Neural cell (in vitro differentiated cells): ENCODE results near the gene RBM14. TPM values are rescaled to one million over a fixed set of nuclear protein-coding genes. Genes with fewer than 3 reads are reported as not detected.
A peak's percentile ranks its signal among the peaks of the same experiment; 100 is the strongest.

Experiments
- H2AFZ ChIP-seq: fragments of 200-600, 300-800 bp; sonication (generic), shearing (Covaris generic); 2 replicates; pipeline ENCODE4 v1.6.0; 2014; ENCODE audit warnings: low read depth, mild to moderate bottlenecking, antibody characterized with exemption, low read length, moderate library complexity
- H3F3A ChIP-seq: fragments of 200-600 bp; shearing (Covaris generic); 2 replicates; pipeline ENCODE4 v1.6.1; 2016; ENCODE audit warnings: mild to moderate bottlenecking, moderate library complexity, mixed read lengths, antibody characterized with exemption, low read length; ENCODE audit not compliant: insufficient read depth, poor library complexity, severe bottlenecking
- H3K27ac ChIP-seq: fragments of 200-600, 300-800 bp; sonication (generic), shearing (Covaris generic); 2 replicates; pipeline ENCODE4 v1.5.1; 2014; ENCODE audit warnings: mild to moderate bottlenecking, low read length, moderate library complexity
- H3K27me3 ChIP-seq: fragments of 300-800, 200-600 bp; sonication (generic), shearing (Covaris generic); 2 replicates; pipeline ENCODE4 v1.6.0; 2014; ENCODE audit warnings: mild to moderate bottlenecking, low read depth, low read length, moderate library complexity; ENCODE audit not compliant: insufficient read depth
- H3K36me3 ChIP-seq: fragments of 300-800, 200-600 bp; sonication (generic), shearing (Covaris generic); 2 replicates; pipeline ENCODE4 v1.5.1; 2014; ENCODE audit warnings: mild to moderate bottlenecking, antibody characterized with exemption, low read length, moderate library complexity; ENCODE audit not compliant: insufficient read depth
- H3K4me2 ChIP-seq: fragments of 300-800, 200-600 bp; sonication (generic), shearing (Covaris generic); 2 replicates; pipeline ENCODE4 v1.6.0; 2014; ENCODE audit warnings: mild to moderate bottlenecking, low read length
- H3K4me3 ChIP-seq: fragments of 300-800, 200-600 bp; sonication (generic), shearing (Covaris generic); 2 replicates; pipeline ENCODE4 v1.5.1; 2014; ENCODE audit warnings: mild to moderate bottlenecking, low read length, moderate library complexity
- H3K79me2 ChIP-seq: fragments of 200-600 bp; shearing (Covaris generic); replicated peaks from 2 replicates; pipeline ENCODE4 v1.6.0; 2014; ENCODE audit warnings: mild to moderate bottlenecking, low read length, moderate library complexity; ENCODE audit not compliant: insufficient read depth
- H3K9ac ChIP-seq: fragments of 300-800, 200-600 bp; sonication (generic), shearing (Covaris generic); 2 replicates; pipeline ENCODE4 v1.6.1; 2016; ENCODE audit warnings: mild to moderate bottlenecking, low read length, mixed read lengths
- H3K9me2 ChIP-seq: fragments of 200-600 bp; shearing (Covaris generic); 2 replicates; pipeline ENCODE4 v1.6.1; 2016; ENCODE audit warnings: mild to moderate bottlenecking, low read length, mixed read lengths; ENCODE audit not compliant: insufficient read depth
- H3K9me3 ChIP-seq: fragments of 200-600, 300-800 bp; sonication (generic), shearing (Covaris generic); 2 replicates; pipeline ENCODE4 v1.6.1; 2016; ENCODE audit warnings: mild to moderate bottlenecking, mixed run types, low read length, moderate library complexity, mixed read lengths
- H4K20me1 ChIP-seq: fragments of 200-600 bp; shearing (Covaris generic); 2 replicates; pipeline ENCODE4 v1.6.1; 2016; ENCODE audit warnings: mild to moderate bottlenecking, mixed run types; ENCODE audit not compliant: insufficient read depth
- EP300 ChIP-seq: fragments of 450-650 bp; conservative IDR thresholded peaks from 2 replicates; pipeline ENCODE4 v1.6.1; 2014; ENCODE audit warnings: antibody characterized with exemption, mild to moderate bottlenecking, moderate library complexity; ENCODE audit not compliant: poor library complexity, severe bottlenecking
- EZH2 ChIP-seq: fragments of 200-600, 300-800 bp; shearing (Covaris generic), sonication (generic); IDR thresholded peaks from 2 replicates; pipeline ENCODE4 v1.6.1; 2014; ENCODE audit warnings: antibody characterized with exemption, low read length, borderline replicate concordance, mild to moderate bottlenecking; ENCODE audit not compliant: insufficient read depth, poor library complexity, severe bottlenecking
- MXI1 ChIP-seq: fragments of 450-650 bp; conservative IDR thresholded peaks from 2 replicates; pipeline ENCODE4 v1.6.1; 2014; ENCODE audit warnings: antibody characterized with exemption, mild to moderate bottlenecking; ENCODE audit not compliant: poor library complexity, severe bottlenecking
- POLR2AphosphoS5 ChIP-seq: IDR thresholded peaks from 2 replicates; pipeline ENCODE4 v1.6.1; 2012
- RAD21 ChIP-seq: fragments of 450-650 bp; conservative IDR thresholded peaks from 2 replicates; pipeline ENCODE4 v1.6.1; 2014; ENCODE audit warnings: antibody characterized with exemption, mild to moderate bottlenecking, moderate library complexity
- SMC3 ChIP-seq: fragments of 450-650 bp; conservative IDR thresholded peaks from 2 replicates; pipeline ENCODE4 v1.6.1; 2014; ENCODE audit warnings: antibody characterized with exemption, mild to moderate bottlenecking, moderate library complexity; ENCODE audit not compliant: poor library complexity
- TAF1 ChIP-seq: IDR thresholded peaks from 2 replicates; pipeline ENCODE4 v1.6.1; 2012; ENCODE audit warnings: low read depth
- polyA plus RNA-seq: library from polyadenylated mRNA; depleted of rRNA; stranded (reverse); fragments of >200 nt; gene quantifications from 2 replicates; pipeline ENCODE4 v1.2.3, GENCODE V29; 2014
- TF ChIP-seq, protein P1 (sequence below): fragments of 450-650 bp; IDR thresholded peaks from 2 replicates; pipeline ENCODE4 v1.5.1; 2014; ENCODE audit warnings: antibody characterized with exemption, mild to moderate bottlenecking, moderate library complexity; ENCODE audit not compliant: poor library complexity, severe bottlenecking
- TF ChIP-seq, protein P2 (sequence below): IDR thresholded peaks from 2 replicates; pipeline ENCODE4 v1.6.1; 2012; ENCODE audit warnings: borderline replicate concordance

Gene RBM14
- polyA plus RNA-seq, 1 donor from 2014 or later = 43.0 TPM

DNA sequence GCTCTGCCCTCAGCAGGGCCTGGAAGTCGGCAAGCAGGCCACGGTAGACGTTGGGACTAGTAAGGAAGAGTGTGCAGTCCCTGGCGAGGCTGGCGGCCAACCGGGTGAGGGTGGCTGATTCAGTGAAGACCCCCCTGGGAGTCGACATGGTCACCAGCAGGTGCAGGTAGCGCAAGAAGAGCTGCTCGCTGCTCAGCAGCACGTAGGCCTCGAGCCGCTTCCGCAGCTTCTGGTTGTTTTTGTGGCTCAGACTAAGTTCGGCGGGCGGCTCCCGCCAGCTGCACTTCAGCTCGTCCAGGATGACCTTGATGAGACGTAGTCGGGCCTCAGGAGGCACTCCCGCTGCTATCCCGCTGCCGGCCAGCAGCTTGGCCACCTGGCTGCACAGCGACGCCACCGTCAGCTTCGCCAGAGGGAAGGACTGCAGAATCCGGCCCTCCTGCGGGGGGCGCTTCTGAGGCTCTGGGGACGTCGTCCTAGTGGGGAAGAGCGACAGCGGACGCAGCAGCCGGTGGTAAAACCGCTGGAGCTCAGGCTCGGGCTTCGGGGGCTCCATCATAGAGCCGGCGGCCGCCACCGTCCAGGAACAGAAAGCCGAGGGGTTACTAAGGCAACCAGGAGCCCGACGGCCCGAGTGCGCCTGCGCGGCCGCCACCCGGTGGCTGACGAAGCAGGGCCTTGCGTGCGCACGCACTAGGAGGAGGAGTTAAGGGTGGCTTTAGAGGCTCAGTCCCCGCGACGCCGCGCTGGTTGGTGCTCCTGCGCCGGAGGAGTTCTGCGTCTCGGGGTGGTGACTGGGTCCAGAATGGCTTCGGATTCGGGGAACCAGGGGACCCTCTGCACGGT is 23.8 kb upstream of the RBM14 start, which contains the start of the genes CCDC87 and CCS:
TSS of gene CCDC87 (minus strand) at position 607 of the 846 bp plus-strand sequence. CDS start at position 559, 48 bp downstream.
TSS of gene CCS (plus strand) at position 729 of the 846 bp plus-strand sequence. CDS start at position 806, 77 bp downstream.
- H4K20me1 ChIP-seq = no peaks in the 10 kb centered on the region
- peaks cover 18% of the 10 kb centered on the region for H3K9me3 ChIP-seq
- H2AFZ ChIP-seq = peak within 1 kb of the TSS; percentile 94
- H3K27me3 ChIP-seq = no peaks in the 10 kb centered on the region
- H3K9me2 ChIP-seq = no peaks in the 10 kb centered on the region
- H3K4me3 ChIP-seq = peak within 1 kb of the TSS; percentile 70
- no peaks in the 10 kb centered on the region for H3F3A ChIP-seq
- H3K36me3 ChIP-seq = no peaks in the 10 kb centered on the region
- peak within 1 kb of the TSS; percentile 66 for H3K27ac ChIP-seq
- TF ChIP-seq EZH2 = no peak
- peak; percentile 18 for TF ChIP-seq SMC3
- peak; percentile 41 for TF ChIP-seq MXI1
- TF ChIP-seq, protein P1, sequence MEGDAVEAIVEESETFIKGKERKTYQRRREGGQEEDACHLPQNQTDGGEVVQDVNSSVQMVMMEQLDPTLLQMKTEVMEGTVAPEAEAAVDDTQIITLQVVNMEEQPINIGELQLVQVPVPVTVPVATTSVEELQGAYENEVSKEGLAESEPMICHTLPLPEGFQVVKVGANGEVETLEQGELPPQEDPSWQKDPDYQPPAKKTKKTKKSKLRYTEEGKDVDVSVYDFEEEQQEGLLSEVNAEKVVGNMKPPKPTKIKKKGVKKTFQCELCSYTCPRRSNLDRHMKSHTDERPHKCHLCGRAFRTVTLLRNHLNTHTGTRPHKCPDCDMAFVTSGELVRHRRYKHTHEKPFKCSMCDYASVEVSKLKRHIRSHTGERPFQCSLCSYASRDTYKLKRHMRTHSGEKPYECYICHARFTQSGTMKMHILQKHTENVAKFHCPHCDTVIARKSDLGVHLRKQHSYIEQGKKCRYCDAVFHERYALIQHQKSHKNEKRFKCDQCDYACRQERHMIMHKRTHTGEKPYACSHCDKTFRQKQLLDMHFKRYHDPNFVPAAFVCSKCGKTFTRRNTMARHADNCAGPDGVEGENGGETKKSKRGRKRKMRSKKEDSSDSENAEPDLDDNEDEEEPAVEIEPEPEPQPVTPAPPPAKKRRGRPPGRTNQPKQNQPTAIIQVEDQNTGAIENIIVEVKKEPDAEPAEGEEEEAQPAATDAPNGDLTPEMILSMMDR = peak; percentile 65
- TF ChIP-seq RAD21 = no peak
- TF ChIP-seq POLR2AphosphoS5 = peak; percentile 83
- TF ChIP-seq, protein P2, sequence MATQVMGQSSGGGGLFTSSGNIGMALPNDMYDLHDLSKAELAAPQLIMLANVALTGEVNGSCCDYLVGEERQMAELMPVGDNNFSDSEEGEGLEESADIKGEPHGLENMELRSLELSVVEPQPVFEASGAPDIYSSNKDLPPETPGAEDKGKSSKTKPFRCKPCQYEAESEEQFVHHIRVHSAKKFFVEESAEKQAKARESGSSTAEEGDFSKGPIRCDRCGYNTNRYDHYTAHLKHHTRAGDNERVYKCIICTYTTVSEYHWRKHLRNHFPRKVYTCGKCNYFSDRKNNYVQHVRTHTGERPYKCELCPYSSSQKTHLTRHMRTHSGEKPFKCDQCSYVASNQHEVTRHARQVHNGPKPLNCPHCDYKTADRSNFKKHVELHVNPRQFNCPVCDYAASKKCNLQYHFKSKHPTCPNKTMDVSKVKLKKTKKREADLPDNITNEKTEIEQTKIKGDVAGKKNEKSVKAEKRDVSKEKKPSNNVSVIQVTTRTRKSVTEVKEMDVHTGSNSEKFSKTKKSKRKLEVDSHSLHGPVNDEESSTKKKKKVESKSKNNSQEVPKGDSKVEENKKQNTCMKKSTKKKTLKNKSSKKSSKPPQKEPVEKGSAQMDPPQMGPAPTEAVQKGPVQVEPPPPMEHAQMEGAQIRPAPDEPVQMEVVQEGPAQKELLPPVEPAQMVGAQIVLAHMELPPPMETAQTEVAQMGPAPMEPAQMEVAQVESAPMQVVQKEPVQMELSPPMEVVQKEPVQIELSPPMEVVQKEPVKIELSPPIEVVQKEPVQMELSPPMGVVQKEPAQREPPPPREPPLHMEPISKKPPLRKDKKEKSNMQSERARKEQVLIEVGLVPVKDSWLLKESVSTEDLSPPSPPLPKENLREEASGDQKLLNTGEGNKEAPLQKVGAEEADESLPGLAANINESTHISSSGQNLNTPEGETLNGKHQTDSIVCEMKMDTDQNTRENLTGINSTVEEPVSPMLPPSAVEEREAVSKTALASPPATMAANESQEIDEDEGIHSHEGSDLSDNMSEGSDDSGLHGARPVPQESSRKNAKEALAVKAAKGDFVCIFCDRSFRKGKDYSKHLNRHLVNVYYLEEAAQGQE = no peak
- H3K4me2 ChIP-seq = peak within 1 kb of the TSS; percentile 39
- no peaks in the 10 kb centered on the region for H3K79me2 ChIP-seq
- H3K9ac ChIP-seq = peak within 1 kb of the TSS; percentile 64

DNA sequence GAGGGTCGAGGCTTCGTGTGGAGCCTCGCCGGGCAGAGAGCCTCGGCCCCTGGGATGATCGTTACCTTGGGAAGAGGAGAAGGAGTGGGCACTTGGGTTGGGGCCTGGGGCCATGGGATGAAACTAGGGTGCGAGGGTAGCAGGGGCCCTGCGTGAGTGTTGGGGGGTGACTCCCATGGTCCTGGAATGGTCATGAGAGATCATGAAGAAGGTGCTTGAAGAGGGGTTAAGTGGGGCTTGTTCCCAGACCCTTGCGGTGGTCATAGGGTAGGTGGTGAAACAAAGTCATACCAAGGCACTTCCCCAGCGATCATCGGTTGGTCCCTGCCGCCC is 23.2 kb upstream of the RBM14 start:
- peak overlapping the region; percentile 66 for H3K27ac ChIP-seq
- H3K4me2 ChIP-seq = peak overlapping the region; percentile 39
- no peaks in the 10 kb centered on the region for H3K9me2 ChIP-seq
- peak overlapping the region; percentile 94 for H2AFZ ChIP-seq
- TF ChIP-seq EP300 (no peak), TAF1 (no peak), EZH2 (no peak), MXI1 (no peak), RAD21 (no peak), SMC3 (no peak), POLR2AphosphoS5 (no peak)
- TF ChIP-seq, protein P2 = no peak
- TF ChIP-seq, protein P1 = no peak
- H3K27me3 ChIP-seq = no peaks in the 10 kb centered on the region
- H3K9me3 ChIP-seq = peaks cover 18% of the 10 kb centered on the region
- no peaks in the 10 kb centered on the region for H4K20me1 ChIP-seq
- no peaks in the 10 kb centered on the region for H3F3A ChIP-seq
- peak overlapping the region; percentile 56 for H3K9ac ChIP-seq
- H3K79me2 ChIP-seq = no peaks in the 10 kb centered on the region
- no peaks in the 10 kb centered on the region for H3K36me3 ChIP-seq
- peak overlapping the region; percentile 70 for H3K4me3 ChIP-seq
